Erythroblast (primary cell): ENCODE data around the gene RAB1A.

Source experiments
- GATA1 ChIP-seq: IDR thresholded peaks from 2 replicates; pipeline ENCODE4 v1.6.1; 2011; ENCODE audit warnings: low read depth, mild to moderate bottlenecking, control low read depth, low read length, moderate library complexity
- POLR2A ChIP-seq: IDR thresholded peaks from 2 replicates; pipeline ENCODE4 v1.6.1; 2011; ENCODE audit warnings: mild to moderate bottlenecking, low read length

DNA sequence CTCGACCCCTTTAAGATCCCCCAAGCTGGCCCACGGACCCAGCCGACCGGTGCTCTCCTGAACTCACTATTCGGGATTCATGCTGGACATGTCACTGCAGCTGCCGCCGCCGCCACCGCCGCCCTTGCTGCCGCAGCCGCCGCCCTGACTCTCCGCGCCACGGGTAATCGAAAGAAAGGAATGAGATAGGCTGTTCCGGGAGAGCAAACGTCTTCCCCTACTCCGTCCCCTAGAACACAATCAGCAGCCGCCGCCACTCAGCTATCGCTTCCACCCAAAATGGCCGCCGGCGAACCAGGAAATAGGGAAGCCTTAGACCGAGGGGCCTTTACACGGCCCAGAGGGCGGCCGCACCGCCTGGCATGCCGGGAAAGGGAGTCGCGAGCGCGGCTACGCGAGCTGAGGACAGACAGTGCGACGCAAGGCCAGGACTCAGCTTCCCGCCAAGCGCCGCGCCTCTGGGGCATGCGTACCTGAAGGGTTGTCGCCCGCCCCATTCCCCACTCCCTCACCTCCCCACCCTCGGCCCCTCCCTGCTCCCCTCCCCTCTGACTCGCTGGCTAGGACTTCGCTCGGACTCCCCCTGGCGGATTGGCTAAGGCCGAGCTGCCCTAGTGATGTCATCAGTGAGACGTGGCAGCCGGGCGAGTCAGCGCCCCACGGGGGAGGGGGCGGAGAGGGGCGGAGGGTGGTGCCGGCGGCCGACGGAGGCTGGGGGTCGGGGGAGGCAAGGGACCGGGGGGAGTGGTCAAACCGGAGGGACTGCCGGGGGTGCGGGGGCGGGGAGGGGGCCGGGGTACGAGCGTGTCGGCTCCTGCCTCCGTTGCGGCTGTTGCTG, at the start of gene RAB1A:
- peak; percentile 83 for TF ChIP-seq POLR2A
- no peak for TF ChIP-seq GATA1
